ENCODE results near the gene EPHB4. TPM values are rescaled to one million over a fixed set of nuclear protein-coding genes. Genes with fewer than 3 reads are reported as not detected.

EPHB4 gene
- total and polyA plus RNA-seq, 2 experiments from 2014 or later: 23.3 to 164 TPM

DNA sequence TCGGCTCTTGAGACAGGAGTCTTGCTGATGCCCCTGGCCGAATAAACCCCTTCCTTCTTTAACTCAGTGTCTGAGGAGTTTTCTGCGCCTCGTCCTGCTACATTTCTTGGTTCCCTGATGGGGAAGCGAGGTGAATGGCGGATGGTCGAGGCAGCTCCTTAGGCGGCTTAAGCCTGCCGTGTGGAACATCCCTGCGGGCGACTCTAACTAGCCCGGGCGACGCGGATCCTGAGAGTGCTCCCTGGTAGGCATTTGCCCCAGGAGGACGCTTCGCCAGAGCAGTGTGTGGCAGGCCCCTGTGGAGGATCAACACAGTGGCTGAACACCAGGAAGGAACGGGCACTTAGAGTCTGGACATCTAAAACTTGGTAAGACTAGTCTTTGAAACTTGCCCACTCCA is 12.0 kb upstream of the EPHB4 start:
- Histone ChIP-seq H3K27me3 (ENCODE audit: insufficient read depth) (no peaks in the 10 kb centered on the region), H3F3A (replicated peaks; ENCODE audit: low read depth) (peaks cover 12% of the 10 kb centered on the region), H3K9me2 (ENCODE audit: insufficient read depth) (no peaks in the 10 kb centered on the region), H3K4me3 (no peak overlapping the region), H3K4me2 (no peak overlapping the region), H3K79me2 (replicated peaks; ENCODE audit: insufficient read depth) (no peaks in the 10 kb centered on the region; the same call in 1 of the 2 replicates), H4K20me1 (replicated peaks; ENCODE audit: insufficient read depth) (no peaks in the 10 kb centered on the region), H3K4me1 (ENCODE audit: insufficient read depth) (peaks cover 17% of the 10 kb centered on the region), H3K36me3 (ENCODE audit: insufficient read depth) (no peaks in the 10 kb centered on the region), H2AFZ (no peak overlapping the region), H3K27ac (ENCODE audit: low read depth) (no peak overlapping the region)
- no peak for ATAC-seq
- Mint-ChIP-seq H3K27me3 (ENCODE audit: insufficient read depth, low read depth, poor library complexity) (peaks cover 24% of the 10 kb centered on the region), H3K4me3 (no peak overlapping the region), H3K4me1 (peaks cover 31% of the 10 kb centered on the region), H3K27ac (no peak overlapping the region), H3K36me3 (ENCODE audit: low read depth) (peaks cover 9% of the 10 kb centered on the region), H3K9me3 (peaks cover 1% of the 10 kb centered on the region; the same call in 1 of the 3 replicates)
- no peak for TF ChIP-seq NANOG (IDR thresholded peaks at IDR 0.05; ENCODE audit: borderline replicate concordance)
- TF ChIP-seq, protein P1, sequence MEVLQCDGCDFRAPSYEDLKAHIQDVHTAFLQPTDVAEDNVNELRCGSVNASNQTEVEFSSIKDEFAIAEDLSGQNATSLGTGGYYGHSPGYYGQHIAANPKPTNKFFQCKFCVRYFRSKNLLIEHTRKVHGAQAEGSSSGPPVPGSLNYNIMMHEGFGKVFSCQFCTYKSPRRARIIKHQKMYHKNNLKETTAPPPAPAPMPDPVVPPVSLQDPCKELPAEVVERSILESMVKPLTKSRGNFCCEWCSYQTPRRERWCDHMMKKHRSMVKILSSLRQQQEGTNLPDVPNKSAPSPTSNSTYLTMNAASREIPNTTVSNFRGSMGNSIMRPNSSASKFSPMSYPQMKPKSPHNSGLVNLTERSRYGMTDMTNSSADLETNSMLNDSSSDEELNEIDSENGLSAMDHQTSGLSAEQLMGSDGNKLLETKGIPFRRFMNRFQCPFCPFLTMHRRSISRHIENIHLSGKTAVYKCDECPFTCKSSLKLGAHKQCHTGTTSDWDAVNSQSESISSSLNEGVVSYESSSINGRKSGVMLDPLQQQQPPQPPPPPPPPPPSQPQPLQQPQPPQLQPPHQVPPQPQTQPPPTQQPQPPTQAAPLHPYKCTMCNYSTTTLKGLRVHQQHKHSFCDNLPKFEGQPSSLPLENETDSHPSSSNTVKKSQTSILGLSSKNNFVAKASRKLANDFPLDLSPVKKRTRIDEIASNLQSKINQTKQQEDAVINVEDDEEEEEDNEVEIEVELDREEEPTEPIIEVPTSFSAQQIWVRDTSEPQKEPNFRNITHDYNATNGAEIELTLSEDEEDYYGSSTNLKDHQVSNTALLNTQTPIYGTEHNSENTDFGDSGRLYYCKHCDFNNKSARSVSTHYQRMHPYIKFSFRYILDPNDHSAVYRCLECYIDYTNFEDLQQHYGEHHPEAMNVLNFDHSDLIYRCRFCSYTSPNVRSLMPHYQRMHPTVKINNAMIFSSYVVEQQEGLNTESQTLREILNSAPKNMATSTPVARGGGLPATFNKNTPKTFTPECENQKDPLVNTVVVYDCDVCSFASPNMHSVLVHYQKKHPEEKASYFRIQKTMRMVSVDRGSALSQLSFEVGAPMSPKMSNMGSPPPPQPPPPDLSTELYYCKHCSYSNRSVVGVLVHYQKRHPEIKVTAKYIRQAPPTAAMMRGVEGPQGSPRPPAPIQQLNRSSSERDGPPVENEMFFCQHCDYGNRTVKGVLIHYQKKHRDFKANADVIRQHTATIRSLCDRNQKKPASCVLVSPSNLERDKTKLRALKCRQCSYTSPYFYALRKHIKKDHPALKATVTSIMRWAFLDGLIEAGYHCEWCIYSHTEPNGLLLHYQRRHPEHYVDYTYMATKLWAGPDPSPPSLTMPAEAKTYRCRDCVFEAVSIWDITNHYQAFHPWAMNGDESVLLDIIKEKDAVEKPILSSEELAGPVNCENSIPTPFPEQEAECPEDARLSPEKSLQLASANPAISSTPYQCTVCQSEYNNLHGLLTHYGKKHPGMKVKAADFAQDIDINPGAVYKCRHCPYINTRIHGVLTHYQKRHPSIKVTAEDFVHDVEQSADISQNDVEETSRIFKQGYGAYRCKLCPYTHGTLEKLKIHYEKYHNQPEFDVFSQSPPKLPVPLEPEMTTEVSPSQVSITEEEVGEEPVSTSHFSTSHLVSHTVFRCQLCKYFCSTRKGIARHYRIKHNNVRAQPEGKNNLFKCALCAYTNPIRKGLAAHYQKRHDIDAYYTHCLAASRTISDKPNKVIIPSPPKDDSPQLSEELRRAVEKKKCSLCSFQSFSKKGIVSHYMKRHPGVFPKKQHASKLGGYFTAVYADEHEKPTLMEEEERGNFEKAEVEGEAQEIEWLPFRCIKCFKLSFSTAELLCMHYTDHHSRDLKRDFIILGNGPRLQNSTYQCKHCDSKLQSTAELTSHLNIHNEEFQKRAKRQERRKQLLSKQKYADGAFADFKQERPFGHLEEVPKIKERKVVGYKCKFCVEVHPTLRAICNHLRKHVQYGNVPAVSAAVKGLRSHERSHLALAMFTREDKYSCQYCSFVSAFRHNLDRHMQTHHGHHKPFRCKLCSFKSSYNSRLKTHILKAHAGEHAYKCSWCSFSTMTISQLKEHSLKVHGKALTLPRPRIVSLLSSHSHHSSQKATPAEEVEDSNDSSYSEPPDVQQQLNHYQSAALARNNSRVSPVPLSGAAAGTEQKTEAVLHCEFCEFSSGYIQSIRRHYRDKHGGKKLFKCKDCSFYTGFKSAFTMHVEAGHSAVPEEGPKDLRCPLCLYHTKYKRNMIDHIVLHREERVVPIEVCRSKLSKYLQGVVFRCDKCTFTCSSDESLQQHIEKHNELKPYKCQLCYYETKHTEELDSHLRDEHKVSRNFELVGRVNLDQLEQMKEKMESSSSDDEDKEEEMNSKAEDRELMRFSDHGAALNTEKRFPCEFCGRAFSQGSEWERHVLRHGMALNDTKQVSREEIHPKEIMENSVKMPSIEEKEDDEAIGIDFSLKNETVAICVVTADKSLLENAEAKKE (CRISPR knock-in tag; IDR thresholded peaks at IDR 0.05): no peak
- TF ChIP-seq JUNB (IDR thresholded peaks at IDR 0.05; ENCODE audit: unreplicated experiment): no peak
- no peak for TF ChIP-seq EZH2 (IDR thresholded peaks at IDR 0.05; ENCODE audit: low read depth, unreplicated experiment)
- TF ChIP-seq EZH2phosphoT487 (IDR thresholded peaks at IDR 0.05; ENCODE audit: unreplicated experiment): no peak
- TF ChIP-seq, protein P2, sequence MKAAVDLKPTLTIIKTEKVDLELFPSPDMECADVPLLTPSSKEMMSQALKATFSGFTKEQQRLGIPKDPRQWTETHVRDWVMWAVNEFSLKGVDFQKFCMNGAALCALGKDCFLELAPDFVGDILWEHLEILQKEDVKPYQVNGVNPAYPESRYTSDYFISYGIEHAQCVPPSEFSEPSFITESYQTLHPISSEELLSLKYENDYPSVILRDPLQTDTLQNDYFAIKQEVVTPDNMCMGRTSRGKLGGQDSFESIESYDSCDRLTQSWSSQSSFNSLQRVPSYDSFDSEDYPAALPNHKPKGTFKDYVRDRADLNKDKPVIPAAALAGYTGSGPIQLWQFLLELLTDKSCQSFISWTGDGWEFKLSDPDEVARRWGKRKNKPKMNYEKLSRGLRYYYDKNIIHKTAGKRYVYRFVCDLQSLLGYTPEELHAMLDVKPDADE (IDR thresholded peaks at IDR 0.05): no peak
- no peak for TF ChIP-seq ZNF331 (CRISPR knock-in tag; IDR thresholded peaks at IDR 0.05; ENCODE audit: low read depth)
- no peak for TF ChIP-seq CREB1 (CRISPR knock-in tag; IDR thresholded peaks at IDR 0.05; ENCODE audit: low read depth)
- TF ChIP-seq POLR2AphosphoS5 (IDR thresholded peaks at IDR 0.05; ENCODE audit: low read depth): no peak
- no peak for TF ChIP-seq ZNF114 (CRISPR knock-in tag; IDR thresholded peaks at IDR 0.05)
- TF ChIP-seq, protein P3, sequence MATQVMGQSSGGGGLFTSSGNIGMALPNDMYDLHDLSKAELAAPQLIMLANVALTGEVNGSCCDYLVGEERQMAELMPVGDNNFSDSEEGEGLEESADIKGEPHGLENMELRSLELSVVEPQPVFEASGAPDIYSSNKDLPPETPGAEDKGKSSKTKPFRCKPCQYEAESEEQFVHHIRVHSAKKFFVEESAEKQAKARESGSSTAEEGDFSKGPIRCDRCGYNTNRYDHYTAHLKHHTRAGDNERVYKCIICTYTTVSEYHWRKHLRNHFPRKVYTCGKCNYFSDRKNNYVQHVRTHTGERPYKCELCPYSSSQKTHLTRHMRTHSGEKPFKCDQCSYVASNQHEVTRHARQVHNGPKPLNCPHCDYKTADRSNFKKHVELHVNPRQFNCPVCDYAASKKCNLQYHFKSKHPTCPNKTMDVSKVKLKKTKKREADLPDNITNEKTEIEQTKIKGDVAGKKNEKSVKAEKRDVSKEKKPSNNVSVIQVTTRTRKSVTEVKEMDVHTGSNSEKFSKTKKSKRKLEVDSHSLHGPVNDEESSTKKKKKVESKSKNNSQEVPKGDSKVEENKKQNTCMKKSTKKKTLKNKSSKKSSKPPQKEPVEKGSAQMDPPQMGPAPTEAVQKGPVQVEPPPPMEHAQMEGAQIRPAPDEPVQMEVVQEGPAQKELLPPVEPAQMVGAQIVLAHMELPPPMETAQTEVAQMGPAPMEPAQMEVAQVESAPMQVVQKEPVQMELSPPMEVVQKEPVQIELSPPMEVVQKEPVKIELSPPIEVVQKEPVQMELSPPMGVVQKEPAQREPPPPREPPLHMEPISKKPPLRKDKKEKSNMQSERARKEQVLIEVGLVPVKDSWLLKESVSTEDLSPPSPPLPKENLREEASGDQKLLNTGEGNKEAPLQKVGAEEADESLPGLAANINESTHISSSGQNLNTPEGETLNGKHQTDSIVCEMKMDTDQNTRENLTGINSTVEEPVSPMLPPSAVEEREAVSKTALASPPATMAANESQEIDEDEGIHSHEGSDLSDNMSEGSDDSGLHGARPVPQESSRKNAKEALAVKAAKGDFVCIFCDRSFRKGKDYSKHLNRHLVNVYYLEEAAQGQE (IDR thresholded peaks at IDR 0.05; ENCODE audit: unreplicated experiment): no peak
- DNase-seq (ENCODE audit: low spot score): no peak

All from GM23338 (cell line).